Nephron progenitor cell (in vitro differentiated cells): ENCODE results near the gene SPRED2.

Experiments used
- DNase-seq: peaks from one replicate; pipeline ENCODE4 v3.0.0; 2021
- H3K27ac Mint-ChIP-seq: 2 replicates; pipeline ENCODE4 v1.8.0; 2021; ENCODE audit warnings: mild to moderate bottlenecking, moderate library complexity, mixed read lengths
- H3K27me3 Mint-ChIP-seq: 2 replicates; pipeline ENCODE4 v1.8.0; 2021; ENCODE audit warnings: mild to moderate bottlenecking, low read depth, mixed read lengths; ENCODE audit not compliant: poor library complexity
- H3K36me3 Mint-ChIP-seq: 2 replicates; pipeline ENCODE4 v1.8.0; 2021; ENCODE audit warnings: low read depth, mixed read lengths
- H3K4me1 Mint-ChIP-seq: 2 replicates; pipeline ENCODE4 v1.8.0; 2021; ENCODE audit warnings: mixed read lengths
- H3K4me3 Mint-ChIP-seq: 2 replicates; pipeline ENCODE4 v1.8.0; 2021; ENCODE audit warnings: mild to moderate bottlenecking, moderate library complexity, mixed read lengths
- H3K9me3 Mint-ChIP-seq: 2 replicates; pipeline ENCODE4 v1.8.0; 2021; ENCODE audit warnings: mild to moderate bottlenecking, moderate library complexity, mixed read lengths
- TF ChIP-seq, protein P1 (sequence below): fragments of 200-600 bp; sonication (generic); IDR thresholded peaks from 2 replicates; pipeline ENCODE4 v1.5.0; 2021; ENCODE audit warnings: antibody characterized with exemption

SPRED2 gene

DNA sequence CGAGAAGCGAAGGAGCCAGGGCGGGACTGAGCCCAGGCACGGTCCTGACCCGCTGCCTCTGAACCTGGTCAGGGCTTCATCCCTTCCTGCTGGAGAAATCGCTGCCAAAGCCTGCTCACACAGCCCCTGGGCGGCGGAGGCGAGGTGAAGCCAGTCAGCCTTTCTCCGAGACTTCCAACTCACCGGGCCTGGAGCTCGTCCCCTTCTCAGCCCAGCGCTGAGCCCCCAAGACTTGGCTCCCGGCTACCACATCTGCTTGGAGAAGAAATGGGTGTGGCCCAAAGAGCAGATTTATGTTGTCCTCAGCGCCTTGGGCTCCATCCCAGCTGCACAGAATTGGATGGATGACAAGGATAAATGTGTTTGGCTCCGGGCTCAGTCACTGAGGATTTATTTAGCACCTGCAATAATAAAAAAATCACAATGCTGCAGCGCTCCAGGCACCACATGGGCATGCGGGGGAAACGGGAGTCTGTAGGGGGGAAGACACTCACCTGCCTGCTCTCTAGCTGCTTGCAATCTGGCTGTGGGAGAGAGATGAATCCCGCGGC lies 139.9 kb downstream of the SPRED2 start:
- no peaks in the 10 kb centered on the region for H3K9me3 Mint-ChIP-seq
- peaks cover 44% of the 10 kb centered on the region for H3K4me1 Mint-ChIP-seq
- TF ChIP-seq, protein P1, sequence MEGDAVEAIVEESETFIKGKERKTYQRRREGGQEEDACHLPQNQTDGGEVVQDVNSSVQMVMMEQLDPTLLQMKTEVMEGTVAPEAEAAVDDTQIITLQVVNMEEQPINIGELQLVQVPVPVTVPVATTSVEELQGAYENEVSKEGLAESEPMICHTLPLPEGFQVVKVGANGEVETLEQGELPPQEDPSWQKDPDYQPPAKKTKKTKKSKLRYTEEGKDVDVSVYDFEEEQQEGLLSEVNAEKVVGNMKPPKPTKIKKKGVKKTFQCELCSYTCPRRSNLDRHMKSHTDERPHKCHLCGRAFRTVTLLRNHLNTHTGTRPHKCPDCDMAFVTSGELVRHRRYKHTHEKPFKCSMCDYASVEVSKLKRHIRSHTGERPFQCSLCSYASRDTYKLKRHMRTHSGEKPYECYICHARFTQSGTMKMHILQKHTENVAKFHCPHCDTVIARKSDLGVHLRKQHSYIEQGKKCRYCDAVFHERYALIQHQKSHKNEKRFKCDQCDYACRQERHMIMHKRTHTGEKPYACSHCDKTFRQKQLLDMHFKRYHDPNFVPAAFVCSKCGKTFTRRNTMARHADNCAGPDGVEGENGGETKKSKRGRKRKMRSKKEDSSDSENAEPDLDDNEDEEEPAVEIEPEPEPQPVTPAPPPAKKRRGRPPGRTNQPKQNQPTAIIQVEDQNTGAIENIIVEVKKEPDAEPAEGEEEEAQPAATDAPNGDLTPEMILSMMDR, result no peak
- no peak for DNase-seq
- H3K4me3 Mint-ChIP-seq, result no peak overlapping the region
- peak overlapping the region; percentile 96 for H3K27ac Mint-ChIP-seq
- H3K36me3 Mint-ChIP-seq, result no peaks in the 10 kb centered on the region
- peaks cover 6% of the 10 kb centered on the region for H3K27me3 Mint-ChIP-seq

DNA sequence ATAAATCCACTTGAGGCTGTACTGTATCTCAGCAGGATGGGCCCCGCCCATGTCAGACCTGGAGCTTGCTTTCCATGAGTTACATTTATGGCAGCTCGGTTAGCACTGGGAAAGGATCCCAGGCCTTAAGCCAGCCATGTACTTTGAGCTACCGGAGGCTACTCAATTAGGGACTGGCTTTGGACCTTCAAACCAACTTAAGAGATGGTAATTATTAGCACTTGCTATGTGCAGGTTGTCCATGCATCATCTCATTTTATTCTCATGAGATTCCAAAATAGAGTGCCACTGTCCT lies 140.3 kb downstream of the SPRED2 start:
- Mint-ChIP-seq H3K36me3 (no peaks in the 10 kb centered on the region), H3K27me3 (peaks cover 6% of the 10 kb centered on the region), H3K9me3 (no peaks in the 10 kb centered on the region), H3K27ac (no peak overlapping the region), H3K4me3 (no peak overlapping the region), H3K4me1 (peaks cover 44% of the 10 kb centered on the region)
- TF ChIP-seq, protein P1, result no peak
- DNase-seq, result no peak

DNA sequence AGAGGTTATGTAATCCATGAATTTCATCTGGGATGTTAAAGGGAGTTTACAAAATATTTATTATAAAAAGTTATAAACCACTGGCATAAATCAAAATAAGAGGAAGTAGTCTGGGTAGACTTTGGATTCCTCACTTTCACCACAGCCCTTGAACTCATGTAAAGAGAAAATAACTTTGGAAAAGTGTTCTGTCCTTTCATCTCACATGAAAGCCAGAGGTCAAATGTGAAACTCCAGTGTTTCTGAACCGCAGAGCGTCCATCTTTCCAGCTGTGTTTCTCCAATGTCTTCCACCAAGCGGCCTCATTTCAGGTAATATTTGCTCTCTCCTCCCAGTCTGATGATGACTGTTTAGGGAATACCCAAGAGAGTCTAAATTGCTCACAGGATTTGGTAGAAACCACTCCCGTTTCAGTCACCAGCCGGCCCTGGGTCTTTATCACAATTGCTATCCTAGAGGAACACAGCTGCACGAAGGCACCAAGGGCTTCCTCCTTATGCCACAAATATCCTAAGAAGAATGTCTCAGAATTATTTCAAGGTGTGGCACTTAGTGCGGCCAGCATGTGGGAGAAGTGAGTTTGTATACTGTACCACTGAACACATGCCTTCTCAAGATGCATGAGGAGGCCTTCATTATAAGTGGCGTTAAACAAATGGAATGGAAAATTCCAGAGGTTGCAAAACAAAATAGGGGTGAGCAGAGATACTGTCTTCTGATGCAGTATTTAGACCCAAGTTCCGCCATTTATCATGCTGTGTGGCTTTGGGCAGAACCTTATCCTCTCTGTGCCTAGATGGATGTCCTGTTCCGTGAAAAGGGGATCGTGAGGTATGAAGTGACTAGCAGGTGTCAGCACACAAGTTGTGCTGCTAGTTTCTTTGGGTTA lies 140.9 kb downstream of the SPRED2 start:
- H3K4me1 Mint-ChIP-seq, result peaks cover 44% of the 10 kb centered on the region
- H3K27me3 Mint-ChIP-seq, result peaks cover 6% of the 10 kb centered on the region
- TF ChIP-seq, protein P1, result no peak
- no peak overlapping the region for H3K27ac Mint-ChIP-seq
- DNase-seq, result no peak
- H3K36me3 Mint-ChIP-seq, result no peaks in the 10 kb centered on the region
- H3K9me3 Mint-ChIP-seq, result no peaks in the 10 kb centered on the region
- no peak overlapping the region for H3K4me3 Mint-ChIP-seq

DNA sequence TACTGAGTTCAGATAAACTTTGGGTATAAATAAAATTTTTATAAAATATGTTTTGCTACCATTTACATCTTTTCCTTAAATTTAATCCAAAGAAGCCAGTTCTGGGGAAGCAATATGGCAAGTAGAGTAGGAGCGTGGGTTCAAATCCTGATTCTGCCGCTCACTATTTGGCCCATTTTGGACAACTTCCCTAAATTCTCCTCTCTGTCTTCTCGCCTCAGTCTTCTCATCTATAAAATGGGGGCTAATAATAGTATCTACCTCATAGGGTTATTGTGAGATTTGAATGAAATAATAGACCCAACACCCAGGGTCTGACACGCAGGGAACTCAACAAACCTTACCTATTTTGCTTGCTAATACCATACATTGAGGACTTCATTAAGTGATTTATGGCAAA lies 145.0 kb downstream of the SPRED2 start:
- Mint-ChIP-seq H3K4me1 (peaks cover 22% of the 10 kb centered on the region), H3K9me3 (no peaks in the 10 kb centered on the region), H3K27ac (no peak overlapping the region), H3K4me3 (no peak overlapping the region), H3K27me3 (peaks cover 6% of the 10 kb centered on the region), H3K36me3 (no peaks in the 10 kb centered on the region)
- no peak for DNase-seq
- TF ChIP-seq, protein P1, result no peak

DNA sequence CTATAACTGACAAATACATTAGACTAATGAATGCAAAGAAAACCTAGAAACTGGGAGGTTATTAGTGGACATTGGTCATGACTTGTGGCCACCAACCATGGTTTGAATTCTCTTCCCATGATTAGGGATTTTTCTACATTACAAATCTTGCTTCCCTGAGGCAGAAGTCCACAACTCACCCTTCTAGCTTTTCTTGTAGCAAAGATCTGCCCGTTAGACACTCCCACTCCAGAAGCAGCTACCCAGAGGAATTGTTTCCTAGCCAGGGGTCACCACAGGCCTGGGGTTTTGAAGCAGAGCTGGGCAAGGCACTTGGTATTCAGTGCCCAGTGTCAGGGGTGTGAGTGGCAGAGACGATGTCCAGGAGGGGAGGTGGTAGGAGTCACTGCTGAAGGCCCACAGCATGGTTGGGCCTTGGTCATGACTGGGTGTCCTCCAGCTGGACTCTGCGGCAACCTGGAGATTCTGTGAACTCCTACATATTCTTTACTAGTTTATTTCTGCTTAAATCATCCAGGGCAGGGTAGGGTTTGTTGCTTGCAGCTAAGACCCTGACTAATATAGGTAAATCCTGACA lies 149.8 kb downstream of the SPRED2 start:
- TF ChIP-seq, protein P1, result no peak
- Mint-ChIP-seq H3K27me3 (no peaks in the 10 kb centered on the region), H3K27ac (no peak overlapping the region), H3K36me3 (no peaks in the 10 kb centered on the region), H3K4me3 (no peak overlapping the region), H3K4me1 (peaks cover 26% of the 10 kb centered on the region), H3K9me3 (no peaks in the 10 kb centered on the region)
- DNase-seq, result no peak
